ENCODE results near the gene SERPINH1.
"Not testable (repeated sequence)": the region's sequence is repeated elsewhere in the genome, so short reads cannot be mapped to it uniquely, and the experiment has no call there.

Gene SERPINH1

GRCh38 chr11:75574698-75575602, 12.9 kb downstream of the SERPINH1 start:
- DNase-seq (ENCODE audit: low read depth), result no peak

- no peak for DNase-seq (ENCODE audit: low read depth)
Measured at GRCh38 chr11:75576017-75576416, 14.0 kb downstream of the SERPINH1 start.

GRCh38 chr11:75576499-75576918, 14.5 kb downstream of the SERPINH1 start:
- DNase-seq (ENCODE audit: low read depth), result no peak

GRCh38 chr11:75577207-75577606, 15.2 kb downstream of the SERPINH1 start:
- DNase-seq (ENCODE audit: low read depth), result no peak

- no peak for DNase-seq (ENCODE audit: low read depth)
Measured at GRCh38 chr11:75578977-75579376, 16.9 kb downstream of the SERPINH1 start.

GRCh38 chr11:75579841-75580240, 17.8 kb downstream of the SERPINH1 start:
- no peak for DNase-seq (ENCODE audit: low read depth)

GRCh38 chr11:75582506-75582894, 20.4 kb downstream of the SERPINH1 start:
- no peak for DNase-seq (ENCODE audit: low read depth)

- DNase-seq (ENCODE audit: low read depth), result peak; percentile 78
Measured at GRCh38 chr11:75582895-75583717, 21.1 kb downstream of the SERPINH1 start.

GRCh38 chr11:75583718-75584658, 21.9 kb downstream of the SERPINH1 start:
- peak; percentile 89 for DNase-seq (ENCODE audit: low read depth)

GRCh38 chr11:75584659-75585292, 22.7 kb downstream of the SERPINH1 start:
- not testable (repeated sequence) for DNase-seq (ENCODE audit: low read depth)

GRCh38 chr11:75585293-75585670, 23.2 kb downstream of the SERPINH1 start:
- no peak for DNase-seq (ENCODE audit: low read depth)

- DNase-seq (ENCODE audit: low read depth), result no peak
Measured at GRCh38 chr11:75586395-75586794, 24.3 kb downstream of the SERPINH1 start.

- DNase-seq (ENCODE audit: low read depth), result no peak
Measured at GRCh38 chr11:75588051-75588481, 26.0 kb downstream of the SERPINH1 start.

GRCh38 chr11:75589051-75589450, 27.0 kb downstream of the SERPINH1 start:
- DNase-seq (ENCODE audit: low read depth), result no peak

- DNase-seq (ENCODE audit: low read depth), result peak; percentile 92
Measured at GRCh38 chr11:75589933-75590332, 27.9 kb downstream of the SERPINH1 start.

- no peak for DNase-seq (ENCODE audit: low read depth)
Measured at GRCh38 chr11:75591371-75591770, 29.3 kb downstream of the SERPINH1 start.

GRCh38 chr11:75591966-75592365, 29.9 kb downstream of the SERPINH1 start:
- DNase-seq (ENCODE audit: low read depth), result no peak

GRCh38 chr11:75592715-75593114, 30.7 kb downstream of the SERPINH1 start:
- no peak for DNase-seq (ENCODE audit: low read depth)

GRCh38 chr11:75593286-75593915, 31.3 kb downstream of the SERPINH1 start:
- DNase-seq (ENCODE audit: low read depth), result no peak

GRCh38 chr11:75594211-75594610, 32.2 kb downstream of the SERPINH1 start:
- no peak for DNase-seq (ENCODE audit: low read depth)

- DNase-seq (ENCODE audit: low read depth), result no peak
Measured at GRCh38 chr11:75595429-75595828, 33.4 kb downstream of the SERPINH1 start.

Data from CMK (cell line).